ENCODE data around the gene GNAT3. TPM values are rescaled to one million over a fixed set of nuclear protein-coding genes. Genes with fewer than 3 reads are reported as not detected.

The GNAT3 gene
- total RNA-seq, 1 donor from 2014 or later = not detected

GRCh38 chr7:80521809-80522208, 9.9 kb upstream of the GNAT3 start:
- Histone ChIP-seq H3K27ac (no peak overlapping the region), H3K4me3 (no peak overlapping the region), H3K4me1 (no peaks in the 10 kb centered on the region), H3K27me3 (no peaks in the 10 kb centered on the region), H3K9me3 (no peaks in the 10 kb centered on the region), H3K36me3 (no peaks in the 10 kb centered on the region)
- DNase-seq (ENCODE audit: extremely low spot score in 2 of 2) = no peak
- peak in 1 of 2 donors; percentile 7 for TF ChIP-seq POLR2AphosphoS5 (IDR thresholded peaks at IDR 0.05; ENCODE audit: insufficient read depth in 1 of 2, low read depth in 1 of 2)
- no peak for TF ChIP-seq CTCF (IDR thresholded peaks at IDR 0.05)
- no peak for TF ChIP-seq POLR2A (IDR thresholded peaks at IDR 0.05)
- intact Hi-C loops (cut with DNase I) = no loop called here

GRCh38 chr7:80520199-80520598, 8.3 kb upstream of the GNAT3 start:
- intact Hi-C loops (cut with DNase I) = no loop called here
- no peak for DNase-seq (ENCODE audit: extremely low spot score in 2 of 2)
- H3K27me3 ChIP-seq = no peaks in the 10 kb centered on the region
- no peak for TF ChIP-seq POLR2AphosphoS5 (IDR thresholded peaks at IDR 0.05; ENCODE audit: insufficient read depth in 1 of 2, low read depth in 1 of 2)
- no peak for TF ChIP-seq CTCF (IDR thresholded peaks at IDR 0.05)
- no peak for TF ChIP-seq POLR2A (IDR thresholded peaks at IDR 0.05)
- no peaks in the 10 kb centered on the region for H3K9me3 ChIP-seq
- H3K36me3 ChIP-seq = no peaks in the 10 kb centered on the region
- no peak overlapping the region for H3K4me3 ChIP-seq
- no peak overlapping the region for H3K27ac ChIP-seq
- H3K4me1 ChIP-seq = no peaks in the 10 kb centered on the region

- intact Hi-C loops (cut with DNase I) = no loop called here
- Histone ChIP-seq H3K27me3 (no peaks in the 10 kb centered on the region), H3K9me3 (no peaks in the 10 kb centered on the region), H3K27ac (no peak overlapping the region), H3K36me3 (no peaks in the 10 kb centered on the region), H3K4me3 (no peak overlapping the region), H3K4me1 (no peaks in the 10 kb centered on the region)
- no peak for TF ChIP-seq POLR2AphosphoS5 (IDR thresholded peaks at IDR 0.05; ENCODE audit: insufficient read depth in 1 of 2, low read depth in 1 of 2)
- TF ChIP-seq CTCF (IDR thresholded peaks at IDR 0.05) = no peak
- no peak for TF ChIP-seq POLR2A (IDR thresholded peaks at IDR 0.05)
- no peak for DNase-seq (ENCODE audit: extremely low spot score in 2 of 2)
These were observed 5.5 kb upstream of the GNAT3 start for GRCh38 chr7:80517282-80517747.

- H3K27me3 ChIP-seq = no peaks in the 10 kb centered on the region
- TF ChIP-seq CTCF (IDR thresholded peaks at IDR 0.05) (no peak), POLR2AphosphoS5 (IDR thresholded peaks at IDR 0.05; ENCODE audit: insufficient read depth in 1 of 2, low read depth in 1 of 2) (no peak), POLR2A (IDR thresholded peaks at IDR 0.05) (no peak)
- no peak overlapping the region for H3K4me3 ChIP-seq
- no peaks in the 10 kb centered on the region for H3K9me3 ChIP-seq
- H3K4me1 ChIP-seq = no peaks in the 10 kb centered on the region
- no peak for DNase-seq (ENCODE audit: extremely low spot score in 2 of 2)
- H3K36me3 ChIP-seq = no peaks in the 10 kb centered on the region
- H3K27ac ChIP-seq = no peak overlapping the region
- intact Hi-C loops (cut with DNase I) = no loop called here
These were observed 3.4 kb upstream of the GNAT3 start for GRCh38 chr7:80515298-80515697.

- no peak for TF ChIP-seq CTCF (IDR thresholded peaks at IDR 0.05)
- no peak for TF ChIP-seq POLR2A (IDR thresholded peaks at IDR 0.05)
- no peak for TF ChIP-seq POLR2AphosphoS5 (IDR thresholded peaks at IDR 0.05; ENCODE audit: insufficient read depth in 1 of 2, low read depth in 1 of 2)
- Histone ChIP-seq H3K9me3 (no peaks in the 10 kb centered on the region), H3K4me1 (no peaks in the 10 kb centered on the region), H3K4me3 (no peak overlapping the region), H3K36me3 (no peaks in the 10 kb centered on the region), H3K27ac (no peak overlapping the region), H3K27me3 (no peaks in the 10 kb centered on the region)
- DNase-seq (ENCODE audit: extremely low spot score in 2 of 2) = no peak
- intact Hi-C loops (cut with DNase I) = no loop called here
These were observed 1.8 kb downstream of the GNAT3 start for GRCh38 chr7:80510021-80510420.

Data from vagina (tissue), 2 donors.